Chondrocyte (in vitro differentiated cells): Measurements from ENCODE around the gene RPL37A. TPM values are rescaled to one million over a fixed set of nuclear protein-coding genes. Genes with fewer than 3 reads are reported as not detected.
A peak's percentile ranks its signal among the peaks of the same experiment; 100 is the strongest.
"Not testable (repeated sequence)": the region's sequence is repeated elsewhere in the genome, so short reads cannot be mapped to it uniquely, and the experiment has no call there.

ENCODE experiments used
- DNase-seq: peaks from one replicate; pipeline ENCODE4 v3.0.0; 2021; ENCODE audit warnings: mixed read lengths, low spot score
- H3K27ac Mint-ChIP-seq: one replicate; pipeline ENCODE4 v1.8.0; 2021; ENCODE audit warnings: mild to moderate bottlenecking, moderate library complexity, mixed read lengths; ENCODE audit not compliant: unreplicated experiment
- H3K27me3 Mint-ChIP-seq: 2 replicates; pipeline ENCODE4 v1.8.0; 2021; ENCODE audit warnings: low read depth, mixed read lengths
- H3K36me3 Mint-ChIP-seq: 2 replicates; pipeline ENCODE4 v1.8.0; 2021; ENCODE audit warnings: low read depth, mixed read lengths
- H3K4me1 Mint-ChIP-seq: 2 replicates; pipeline ENCODE4 v1.8.0; 2021; ENCODE audit warnings: low read depth, mild to moderate bottlenecking, mixed read lengths
- H3K4me3 Mint-ChIP-seq: one replicate; pipeline ENCODE4 v1.8.0; 2021; ENCODE audit warnings: mild to moderate bottlenecking, moderate library complexity, mixed read lengths; ENCODE audit not compliant: unreplicated experiment
- H3K9me3 Mint-ChIP-seq: 2 replicates; pipeline ENCODE4 v1.8.0; 2021; ENCODE audit warnings: low read depth, mixed read lengths
- CTCF ChIP-seq: fragments of 200-600 bp; sonication (generic); IDR thresholded peaks from 2 replicates; pipeline ENCODE4 v1.5.0; 2021; ENCODE audit warnings: antibody characterized with exemption, mild to moderate bottlenecking, moderate library complexity
- total RNA-seq: library from RNA; stranded (reverse); gene quantifications from 3 replicates; pipeline ENCODE4 v1.2.1, GENCODE V29; 2021

RPL37A gene
- total RNA-seq, 1 donor from 2014 or later: 2,049 TPM

GRCh38 chr2:216517447-216518225 lies 19.0 kb downstream of the RPL37A start:
- H3K27ac Mint-ChIP-seq: no peak overlapping the region
- DNase-seq: no peak

DNA sequence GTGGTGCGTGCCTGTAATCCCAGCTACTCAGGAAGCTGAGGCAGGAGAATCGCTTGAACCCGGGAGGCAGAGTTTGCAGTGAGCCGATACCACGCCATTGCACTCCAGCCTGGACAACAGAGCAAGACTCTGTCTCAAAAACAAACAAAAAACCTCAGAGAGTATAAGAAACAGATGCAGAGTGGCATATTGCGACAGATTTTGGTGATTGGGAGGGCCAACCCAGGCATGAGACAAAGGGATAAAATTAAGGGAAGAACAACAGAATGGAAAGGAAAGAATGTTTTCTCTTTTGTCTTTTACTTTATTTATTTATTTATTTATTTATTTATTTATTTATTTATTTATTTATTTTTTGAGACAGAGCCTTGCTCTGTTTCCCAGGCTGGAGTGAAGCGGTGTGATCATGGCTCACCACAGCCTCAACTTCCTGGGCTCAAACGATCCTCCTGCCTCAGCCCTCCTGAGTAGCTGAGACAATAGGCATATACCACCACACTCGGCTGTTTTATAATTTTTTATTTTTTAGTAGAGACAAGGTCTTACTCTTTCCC lies 20.0 kb downstream of the RPL37A start:
- not testable (repeated sequence) for H3K9me3 Mint-ChIP-seq, DNase-seq, H3K27me3 Mint-ChIP-seq, H3K36me3 Mint-ChIP-seq, H3K4me3 Mint-ChIP-seq, H3K27ac Mint-ChIP-seq
- H3K4me1 Mint-ChIP-seq: peaks cover 22% of the 10 kb centered on the region

More at GRCh38 chr2:216517447-216518225, 19.0 kb downstream of the RPL37A start:
- no peak for TF ChIP-seq CTCF
- Mint-ChIP-seq H3K9me3 (no peaks in the 10 kb centered on the region), H3K36me3 (peaks cover 3% of the 10 kb centered on the region), H3K4me3 (no peak overlapping the region), H3K4me1 (peaks cover 22% of the 10 kb centered on the region), H3K27me3 (no peaks in the 10 kb centered on the region)

DNA sequence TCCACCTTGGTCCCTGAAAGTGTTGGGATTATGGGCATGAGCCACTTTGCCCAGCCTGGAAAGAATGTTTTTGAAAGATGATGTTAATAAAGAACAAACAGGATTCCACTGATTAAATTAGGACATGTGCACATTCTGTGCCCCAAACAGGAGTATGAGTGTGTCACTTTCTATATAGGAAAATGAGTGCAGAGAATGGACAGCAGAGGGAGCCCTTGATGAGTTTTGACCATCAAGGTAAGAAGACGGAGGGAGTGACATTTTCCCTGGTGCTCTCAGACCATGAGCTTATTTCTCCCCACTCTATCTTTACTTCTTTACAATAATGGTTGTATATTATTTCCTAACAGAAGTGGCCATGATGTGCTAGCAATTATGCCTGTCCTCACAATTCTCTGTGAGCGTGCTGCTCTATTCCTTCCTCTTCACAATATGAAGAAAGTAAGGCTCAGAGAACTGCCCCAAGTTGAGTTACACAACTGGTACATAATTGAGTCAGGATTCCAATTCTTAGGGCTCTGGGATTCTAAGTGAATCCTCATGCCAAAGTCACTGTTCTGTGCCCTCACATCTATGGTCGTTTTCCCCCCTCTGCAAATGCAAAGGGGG lies 20.6 kb downstream of the RPL37A start:
- peaks cover 22% of the 10 kb centered on the region for H3K4me1 Mint-ChIP-seq
- TF ChIP-seq CTCF: peak; percentile 95
- DNase-seq: no peak
- no peaks in the 10 kb centered on the region for H3K27me3 Mint-ChIP-seq
- no peak overlapping the region for H3K4me3 Mint-ChIP-seq
- H3K36me3 Mint-ChIP-seq: peaks cover 3% of the 10 kb centered on the region
- peaks cover under 1% of the 10 kb centered on the region for H3K9me3 Mint-ChIP-seq
- H3K27ac Mint-ChIP-seq: peak overlapping the region; percentile 80

DNA sequence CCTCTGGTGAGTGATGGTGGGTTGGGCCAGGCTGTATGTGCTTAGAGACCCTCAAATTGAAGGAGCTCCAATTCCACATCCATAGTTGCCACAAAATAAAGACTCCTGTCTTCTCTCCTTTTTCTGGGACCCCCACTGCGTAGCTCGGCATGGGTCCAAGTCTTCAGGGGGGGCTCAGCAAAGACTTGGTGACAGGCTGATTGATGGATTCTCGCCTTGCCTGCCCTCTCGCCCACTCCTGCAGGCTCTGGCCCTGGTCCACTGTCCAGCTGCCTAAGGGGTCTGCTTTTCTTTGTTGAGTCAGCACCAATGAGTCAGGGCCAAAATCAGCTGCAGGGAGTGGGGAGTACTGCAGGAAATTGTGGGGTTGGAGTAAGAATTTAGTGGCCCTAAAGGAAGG lies 21.5 kb downstream of the RPL37A start:
- no peak for DNase-seq
- Mint-ChIP-seq H3K27me3 (no peaks in the 10 kb centered on the region), H3K36me3 (peaks cover 3% of the 10 kb centered on the region), H3K4me1 (peaks cover 22% of the 10 kb centered on the region), H3K27ac (peak overlapping the region; percentile 80), H3K4me3 (no peak overlapping the region), H3K9me3 (peaks cover 4% of the 10 kb centered on the region)
- TF ChIP-seq CTCF: no peak

GRCh38 chr2:216522892-216523502 lies 24.4 kb downstream of the RPL37A start:
- Mint-ChIP-seq H3K27me3 (no peaks in the 10 kb centered on the region), H3K36me3 (peaks cover 3% of the 10 kb centered on the region), H3K4me1 (peaks cover 42% of the 10 kb centered on the region), H3K9me3 (peaks cover 4% of the 10 kb centered on the region), H3K4me3 (no peak overlapping the region), H3K27ac (no peak overlapping the region)
- TF ChIP-seq CTCF: no peak
- DNase-seq: no peak
